Peyer's patch (tissue), 4 donors: ENCODE results near the gene OTOS. TPM values are rescaled to one million over a fixed set of nuclear protein-coding genes. Genes with fewer than 3 reads are reported as not detected.

Experiments
- DNase-seq, 3 donors: peaks; one replicate each; pipeline ENCODE4 v3.0.0-alpha.2; 2017 to 2019
- H3K27ac ChIP-seq, 4 donors: fragments of 200-600 bp; sonication (generic); one replicate each; pipeline ENCODE4 v1.5.1; 2016 to 2019
- H3K27me3 ChIP-seq, 2 donors: fragments of 200-600 bp; sonication (generic); one replicate each; pipeline ENCODE4 v1.5.1; 2019
- H3K36me3 ChIP-seq, 3 donors: fragments of 200-600 bp; sonication (generic); one replicate each; pipeline ENCODE4 v1.5.1; 2016 to 2019
- H3K4me1 ChIP-seq, 4 donors: fragments of 200-600 bp; sonication (generic); one replicate each; pipeline ENCODE4 v1.5.1; 2016 to 2019
- H3K4me3 ChIP-seq, 4 donors: fragments of 200-600 bp; sonication (generic); 1 replicate in 3 of 4; 2 replicates in 1 of 4; pipeline ENCODE4 v1.5.1; 2016 to 2019; ENCODE audit warnings: mild to moderate bottlenecking in 1 of 4
- H3K9me3 ChIP-seq, 4 donors: fragments of 200-600 bp; sonication (generic); one replicate each; pipeline ENCODE4 v1.5.1; 2016 to 2019; ENCODE audit warnings: mild to moderate bottlenecking in 1 of 4
- POLR2A ChIP-seq, 2 donors: fragments of 450-650 bp; IDR thresholded peaks; one replicate each; pipeline ENCODE4 v1.5.1; 2017; ENCODE audit warnings: antibody characterized with exemption in 2 of 2, mild to moderate bottlenecking in 2 of 2, moderate library complexity in 2 of 2
- total RNA-seq, 4 donors: library from RNA; depleted of rRNA; stranded (reverse); fragments of >200 nt; gene quantifications; one replicate each; pipeline ENCODE4 v1.1.0, GENCODE V29; 2016
- TF ChIP-seq, protein P1 (sequence below), 6 experiments: fragments of 450-650 bp in 4 of 6; fragments of 200-600 bp in 2 of 6; sonication (generic) in 1 of 6; IDR thresholded peaks; one replicate each; pipeline ENCODE4 v1.5.1; 2017 to 2019; ENCODE audit warnings: antibody characterized with exemption in 6 of 6, mild to moderate bottlenecking in 3 of 6, moderate library complexity in 1 of 6

Gene OTOS
- total RNA-seq, 4 donors from 2014 or later, result not detected

DNA sequence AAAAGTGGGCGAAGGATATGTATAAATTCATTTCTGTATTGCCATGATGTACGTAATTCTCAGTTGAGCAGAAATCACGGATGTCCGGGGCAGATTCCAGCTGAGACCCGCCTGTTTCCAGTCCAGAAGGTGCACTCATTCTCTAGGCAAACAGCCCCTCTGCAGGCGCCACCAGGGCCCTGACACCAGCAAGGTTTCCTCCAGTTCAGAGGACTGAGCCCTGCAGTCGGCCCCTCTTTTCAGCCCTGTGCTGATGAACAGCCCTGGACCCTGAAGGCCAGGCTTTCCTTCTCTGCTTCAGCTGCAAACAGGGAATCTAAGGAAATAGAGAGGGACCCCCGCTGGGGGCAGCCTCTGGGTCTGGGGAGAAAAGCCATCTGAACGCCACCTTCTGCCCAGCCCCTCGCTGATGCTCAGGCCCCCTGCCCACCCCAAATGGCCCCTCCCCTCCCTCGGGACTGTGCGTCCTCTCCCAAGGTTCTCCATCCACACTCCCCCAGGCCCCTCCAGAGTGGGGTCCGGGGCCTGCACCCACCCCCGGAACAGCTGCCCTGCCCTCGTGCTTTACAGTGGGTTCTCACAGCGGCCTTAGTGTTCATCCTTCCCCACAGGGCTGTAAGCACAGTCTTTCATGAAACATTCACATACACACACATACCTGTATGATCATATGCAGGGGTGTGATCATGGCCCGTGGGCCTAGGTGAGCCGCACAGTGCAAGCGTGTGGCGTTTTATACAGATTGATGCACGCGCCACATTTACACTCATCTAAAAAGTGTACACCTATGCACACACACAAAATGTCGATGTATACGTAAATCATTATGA is 16.4 kb downstream of the OTOS start:
- Histone ChIP-seq H3K9me3 (no peaks in the 10 kb centered on the region), H3K27ac (no peak overlapping the region), H3K27me3 (no peaks in the 10 kb centered on the region), H3K36me3 (peaks cover 0 to 17% (median 0%) of the 10 kb centered on the region in 3 donors), H3K4me3 (no peak overlapping the region), H3K4me1 (no peaks in the 10 kb centered on the region)
- TF ChIP-seq, protein P1, sequence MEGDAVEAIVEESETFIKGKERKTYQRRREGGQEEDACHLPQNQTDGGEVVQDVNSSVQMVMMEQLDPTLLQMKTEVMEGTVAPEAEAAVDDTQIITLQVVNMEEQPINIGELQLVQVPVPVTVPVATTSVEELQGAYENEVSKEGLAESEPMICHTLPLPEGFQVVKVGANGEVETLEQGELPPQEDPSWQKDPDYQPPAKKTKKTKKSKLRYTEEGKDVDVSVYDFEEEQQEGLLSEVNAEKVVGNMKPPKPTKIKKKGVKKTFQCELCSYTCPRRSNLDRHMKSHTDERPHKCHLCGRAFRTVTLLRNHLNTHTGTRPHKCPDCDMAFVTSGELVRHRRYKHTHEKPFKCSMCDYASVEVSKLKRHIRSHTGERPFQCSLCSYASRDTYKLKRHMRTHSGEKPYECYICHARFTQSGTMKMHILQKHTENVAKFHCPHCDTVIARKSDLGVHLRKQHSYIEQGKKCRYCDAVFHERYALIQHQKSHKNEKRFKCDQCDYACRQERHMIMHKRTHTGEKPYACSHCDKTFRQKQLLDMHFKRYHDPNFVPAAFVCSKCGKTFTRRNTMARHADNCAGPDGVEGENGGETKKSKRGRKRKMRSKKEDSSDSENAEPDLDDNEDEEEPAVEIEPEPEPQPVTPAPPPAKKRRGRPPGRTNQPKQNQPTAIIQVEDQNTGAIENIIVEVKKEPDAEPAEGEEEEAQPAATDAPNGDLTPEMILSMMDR (IDR thresholded peaks at IDR 0.05), result no peak
- TF ChIP-seq POLR2A (IDR thresholded peaks at IDR 0.05), result no peak
- peak; percentile 9 to 30 (median 23) for DNase-seq

DNA sequence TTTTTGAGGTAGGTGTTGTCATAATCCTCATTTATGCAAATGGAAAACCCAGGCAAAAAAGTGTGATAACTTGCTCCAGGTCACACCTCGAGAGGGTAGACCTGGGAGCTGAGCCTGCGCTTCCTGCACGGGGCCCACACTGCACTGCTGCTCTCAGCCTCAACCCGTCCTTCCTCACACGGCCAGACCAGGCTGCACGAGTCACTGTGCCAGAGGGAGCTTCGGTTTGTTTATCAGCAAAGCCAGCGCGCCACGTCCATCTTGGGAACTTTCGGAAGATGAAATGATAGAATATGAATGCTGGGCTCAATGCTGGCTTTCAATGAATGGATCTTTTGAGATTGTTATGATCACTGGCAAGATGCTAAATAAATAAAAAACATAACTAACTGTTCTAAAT is 18.8 kb downstream of the OTOS start:
- TF ChIP-seq, protein P1 (IDR thresholded peaks at IDR 0.05), result no peak
- no peak for TF ChIP-seq POLR2A (IDR thresholded peaks at IDR 0.05)
- Histone ChIP-seq H3K27me3 (no peaks in the 10 kb centered on the region), H3K27ac (no peak overlapping the region), H3K36me3 (no peaks in the 10 kb centered on the region), H3K4me3 (no peak overlapping the region), H3K4me1 (no peaks in the 10 kb centered on the region), H3K9me3 (no peaks in the 10 kb centered on the region)
- peak in 1 of 3 donors; percentile 40 for DNase-seq

DNA sequence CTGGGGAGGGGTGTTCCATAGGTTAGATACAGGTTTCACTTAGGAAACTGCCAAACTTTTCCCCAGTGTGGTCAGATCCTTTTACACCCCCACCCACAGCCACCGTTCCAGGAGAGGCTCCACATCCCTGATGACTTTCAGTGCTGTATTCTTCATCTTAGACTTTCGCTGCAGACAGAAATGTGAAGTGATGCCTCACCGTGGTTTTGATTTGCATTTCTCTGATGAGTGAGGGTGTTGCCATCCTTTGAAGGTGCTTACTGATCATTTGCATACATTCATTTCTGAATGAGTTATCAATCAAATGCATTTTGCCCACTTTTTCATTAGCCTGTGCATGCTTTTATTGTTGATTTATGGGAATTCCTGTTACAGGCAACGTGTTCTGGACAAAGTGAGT is 19.3 kb downstream of the OTOS start:
- DNase-seq, result no peak
- H3K4me1 ChIP-seq, result no peaks in the 10 kb centered on the region
- H3K9me3 ChIP-seq, result no peaks in the 10 kb centered on the region
- H3K36me3 ChIP-seq, result no peaks in the 10 kb centered on the region
- no peak for TF ChIP-seq POLR2A (IDR thresholded peaks at IDR 0.05)
- TF ChIP-seq, protein P1 (IDR thresholded peaks at IDR 0.05), result no peak
- H3K4me3 ChIP-seq, result no peak overlapping the region
- H3K27ac ChIP-seq, result no peak overlapping the region
- H3K27me3 ChIP-seq, result no peaks in the 10 kb centered on the region

DNA sequence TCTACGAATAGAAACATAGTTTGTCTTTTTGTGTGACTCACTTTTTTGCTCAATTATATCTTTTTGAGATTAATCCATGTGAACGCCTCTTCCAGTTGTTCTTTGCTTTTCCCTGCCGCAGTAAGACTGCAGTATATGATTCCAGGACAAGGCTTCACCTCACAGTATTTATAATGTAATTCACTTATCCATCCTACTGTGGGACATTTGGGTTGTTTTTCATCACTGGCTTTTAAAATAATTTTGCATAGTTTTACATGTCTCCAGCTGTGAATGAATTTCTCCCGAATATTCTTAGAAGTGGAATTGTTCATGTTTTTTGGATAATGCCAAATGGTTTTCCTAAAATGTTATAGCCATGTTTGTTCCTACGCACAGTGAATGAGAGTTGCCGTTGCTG is 26.2 kb downstream of the OTOS start:
- no peaks in the 10 kb centered on the region for H3K36me3 ChIP-seq
- H3K27me3 ChIP-seq, result no peaks in the 10 kb centered on the region
- H3K4me1 ChIP-seq, result no peaks in the 10 kb centered on the region
- H3K9me3 ChIP-seq, result no peaks in the 10 kb centered on the region
- TF ChIP-seq, protein P1 (IDR thresholded peaks at IDR 0.05), result no peak
- TF ChIP-seq POLR2A (IDR thresholded peaks at IDR 0.05), result no peak
- no peak for DNase-seq
- no peak overlapping the region for H3K4me3 ChIP-seq
- H3K27ac ChIP-seq, result no peak overlapping the region

DNA sequence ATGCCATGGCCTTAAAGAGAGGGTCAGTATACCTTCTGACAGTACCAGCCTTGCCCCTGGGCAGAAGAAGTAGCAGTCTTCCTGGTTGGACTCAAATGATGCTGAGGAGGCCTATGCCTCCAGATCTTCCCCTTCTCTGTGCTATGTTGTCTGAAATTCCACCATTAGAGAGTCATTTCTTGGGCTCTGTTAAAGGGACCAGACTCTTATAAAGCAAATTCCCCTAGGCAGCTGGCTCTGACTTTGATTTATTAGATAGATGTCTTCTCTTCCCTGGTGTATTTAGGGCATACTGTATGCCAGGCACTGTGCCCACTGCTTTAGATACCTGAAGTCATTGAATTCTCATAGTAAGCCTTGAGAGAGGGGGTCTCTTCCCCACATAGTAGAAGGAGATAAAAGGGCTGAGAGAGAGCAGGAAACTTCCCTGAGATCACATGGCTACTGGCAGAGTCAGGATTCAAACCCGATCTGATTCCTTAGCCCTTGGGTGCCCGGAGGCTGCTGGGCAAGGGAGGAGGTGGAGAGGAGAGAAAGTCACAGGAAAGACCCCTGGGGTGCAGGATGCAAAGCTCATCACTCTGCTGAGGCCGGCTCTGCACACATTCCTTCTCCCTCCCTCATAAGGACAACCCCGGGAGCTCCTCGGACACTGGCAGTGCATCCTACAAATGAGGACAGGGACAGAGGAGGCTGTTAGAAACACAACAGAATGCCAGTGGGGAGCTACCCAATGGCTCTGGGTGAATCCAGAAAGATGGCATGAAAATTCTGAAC is 27.4 kb downstream of the OTOS start:
- no peaks in the 10 kb centered on the region for H3K4me1 ChIP-seq
- no peak for DNase-seq
- no peaks in the 10 kb centered on the region for H3K9me3 ChIP-seq
- no peak overlapping the region for H3K4me3 ChIP-seq
- no peaks in the 10 kb centered on the region for H3K27me3 ChIP-seq
- TF ChIP-seq, protein P1 (IDR thresholded peaks at IDR 0.05), result no peak
- TF ChIP-seq POLR2A (IDR thresholded peaks at IDR 0.05), result no peak
- no peaks in the 10 kb centered on the region for H3K36me3 ChIP-seq
- H3K27ac ChIP-seq, result no peak overlapping the region
